Liver (tissue), 9 donors: Measurements from ENCODE around the gene ITGA2. TPM values are rescaled to one million over a fixed set of nuclear protein-coding genes. Genes with fewer than 3 reads are reported as not detected.

Experiments used
- DNase-seq: peaks from one replicate; pipeline ENCODE4 v3.0.0-alpha.2; 2017; ENCODE audit warnings: low spot score
- H3K27ac ChIP-seq, 2 donors: one replicate each; pipeline ENCODE4 v1.7.0; 2013; ENCODE audit warnings: inconsistent platforms in 2 of 2, low read length in 2 of 2, control low read depth in 1 of 2, low read depth in 1 of 2, mild to moderate bottlenecking in 1 of 2
- H3K27me3 ChIP-seq, 4 donors: one replicate each; pipeline versions ENCODE4 v1.6.1 to v1.7.0; 2013; ENCODE audit warnings: low read length in 3 of 4, inconsistent platforms in 1 of 4, mild to moderate bottlenecking in 1 of 4, moderate library complexity in 1 of 4; ENCODE audit not compliant: control insufficient read depth in 4 of 4, insufficient read depth in 4 of 4
- H3K36me3 ChIP-seq, 4 donors: one replicate each; pipeline versions ENCODE4 v1.6.1 to v1.7.0; 2013; ENCODE audit warnings: low read length in 3 of 4, mild to moderate bottlenecking in 3 of 4, low read depth in 1 of 4, moderate library complexity in 1 of 4; ENCODE audit not compliant: control insufficient read depth in 4 of 4, insufficient read depth in 3 of 4
- H3K4me1 ChIP-seq, 4 donors: one replicate each; pipeline versions ENCODE4 v1.6.1 to v1.7.0; 2013; ENCODE audit warnings: low read length in 3 of 4, mild to moderate bottlenecking in 3 of 4, moderate library complexity in 1 of 4; ENCODE audit not compliant: control insufficient read depth in 4 of 4, insufficient read depth in 4 of 4
- H3K4me3 ChIP-seq, 3 donors: one replicate each; pipeline versions ENCODE4 v1.6.1 to v1.7.0; 2013; ENCODE audit warnings: low read length in 3 of 3, control low read depth in 1 of 3, low read depth in 1 of 3, mild to moderate bottlenecking in 1 of 3
- H3K9ac ChIP-seq, 2 donors: one replicate each; pipeline ENCODE4 v1.7.0; 2013; ENCODE audit warnings: low read length in 2 of 2, mild to moderate bottlenecking in 2 of 2, moderate library complexity in 2 of 2, control low read depth in 1 of 2, low read depth in 1 of 2
- H3K9me3 ChIP-seq, 4 donors: one replicate each; pipeline versions ENCODE4 v1.6.1 to v1.7.0; 2013; ENCODE audit warnings: low read length in 3 of 4; ENCODE audit not compliant: control insufficient read depth in 4 of 4
- CTCF ChIP-seq: fragments of 150-350 bp; IDR thresholded peaks from 2 replicates; pipeline ENCODE4 v1.5.1; 2017; ENCODE audit warnings: improper control_type of control experiment, low read depth, low read length; ENCODE audit not compliant: missing input control
- FOXA1 ChIP-seq: IDR thresholded peaks from 2 replicates; pipeline ENCODE4 v1.6.1; 2016; ENCODE audit warnings: antibody characterized with exemption
- FOXA2 ChIP-seq: IDR thresholded peaks from 2 replicates; pipeline ENCODE4 v1.6.1; 2016; ENCODE audit warnings: antibody characterized with exemption
- GABPA ChIP-seq, 2 donors: IDR thresholded peaks in 1 of 2; conservative IDR thresholded peaks in 1 of 2; 2 replicates each; pipeline ENCODE4 v1.6.1; 2016; ENCODE audit warnings: antibody characterized with exemption in 2 of 2, mild to moderate bottlenecking in 1 of 2, moderate library complexity in 1 of 2
- JUND ChIP-seq, 2 donors: IDR thresholded peaks; 2 replicates each; pipeline ENCODE4 v1.6.1; 2016; ENCODE audit warnings: antibody characterized with exemption in 2 of 2
- NR2F2 ChIP-seq: IDR thresholded peaks from 2 replicates; pipeline ENCODE4 v1.6.1; 2016; ENCODE audit warnings: antibody characterized with exemption
- RXRA ChIP-seq, 2 donors: IDR thresholded peaks; 2 replicates each; pipeline ENCODE4 v1.6.1; 2017 to 2018; ENCODE audit warnings: antibody characterized with exemption in 2 of 2, mild to moderate bottlenecking in 1 of 2
- SP1 ChIP-seq: IDR thresholded peaks from 2 replicates; pipeline ENCODE4 v1.6.1; 2018; ENCODE audit warnings: antibody characterized with exemption, mild to moderate bottlenecking
- ZBTB33 ChIP-seq: IDR thresholded peaks from 2 replicates; pipeline ENCODE4 v1.6.1; 2016; ENCODE audit warnings: antibody characterized with exemption
- WGBS: extraction: QIAGEN DNeasy Blood & Tissue Kit; methylation state at CpG from one replicate; pipeline ENCODE4 v1.1.7; 2013; 5-methylcytosine and 5-hydroxymethylcytosine counted together
- polyA plus RNA-seq, 2 donors: library from polyadenylated mRNA; stranded (reverse) in 1 of 2; unstranded in 1 of 2; fragments of 200-250 nt in 1 of 2; fragments of >200 nt in 1 of 2; fragmentation: Nextera tagmentation in 1 of 2; extraction: Ambion mirVana in 1 of 2; gene quantifications; one replicate each; pipeline versions ENCODE4 v1.2.1 to v1.2.3, GENCODE V29; 2013 to 2015
- total RNA-seq, 2 donors: library from RNA; depleted of rRNA; stranded (reverse); fragments of >200 nt; gene quantifications; one replicate each; pipeline ENCODE4 v1.2.3, GENCODE V29; 2014
- TF ChIP-seq, protein P1 (sequence below): IDR thresholded peaks from 2 replicates; pipeline ENCODE4 v1.6.1; 2016; ENCODE audit warnings: antibody characterized with exemption
- TF ChIP-seq, protein P2 (sequence below): IDR thresholded peaks from 2 replicates; pipeline ENCODE4 v1.6.1; 2016; ENCODE audit warnings: antibody characterized with exemption
- donor health status: healthy.
- donor health status: healthy.
- donor health status: healthy.
- donor health status: healthy.
- donor health status: healthy.

The ITGA2 gene
- total and polyA plus RNA-seq, 4 donors, result 0.12 to 0.61 (median 0.33) TPM

- no peak for TF ChIP-seq CTCF
- TF ChIP-seq, protein P1, sequence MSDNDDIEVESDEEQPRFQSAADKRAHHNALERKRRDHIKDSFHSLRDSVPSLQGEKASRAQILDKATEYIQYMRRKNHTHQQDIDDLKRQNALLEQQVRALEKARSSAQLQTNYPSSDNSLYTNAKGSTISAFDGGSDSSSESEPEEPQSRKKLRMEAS, result no peak
- TF ChIP-seq, protein P2, sequence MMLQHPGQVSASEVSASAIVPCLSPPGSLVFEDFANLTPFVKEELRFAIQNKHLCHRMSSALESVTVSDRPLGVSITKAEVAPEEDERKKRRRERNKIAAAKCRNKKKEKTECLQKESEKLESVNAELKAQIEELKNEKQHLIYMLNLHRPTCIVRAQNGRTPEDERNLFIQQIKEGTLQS, result no peak
These were observed 98.0 kb downstream of the ITGA2 start (continued) for GRCh38 chr5:53087171-53087570.

GRCh38 chr5:53087621-53088121, 98.5 kb downstream of the ITGA2 start:
- Histone ChIP-seq H3K9ac (no peak overlapping the region), H3K36me3 (no peaks in the 10 kb centered on the region), H3K9me3 (no peaks in the 10 kb centered on the region), H3K4me1 (no peaks in the 10 kb centered on the region), H3K4me3 (no peak overlapping the region), H3K27me3 (no peaks in the 10 kb centered on the region), H3K27ac (no peak overlapping the region)
- TF ChIP-seq SP1, result no peak
- DNase-seq, result no peak
- 99% methylated on average over 1 of the region's 1 CpG for WGBS

GRCh38 chr5:53089481-53089991, 100.4 kb downstream of the ITGA2 start:
- H3K4me1 ChIP-seq, result no peaks in the 10 kb centered on the region
- H3K9me3 ChIP-seq, result no peaks in the 10 kb centered on the region
- WGBS, result 88% methylated on average over 4 of the region's 4 CpGs
- TF ChIP-seq NR2F2 (no peak), JUND (IDR thresholded peaks at IDR 0.05) (no peak), GABPA (IDR thresholded peaks at IDR 0.05 in 1 of 2, conservative IDR thresholded peaks at IDR 0.05 in 1 of 2) (no peak), FOXA1 (no peak), ZBTB33 (no peak)
- TF ChIP-seq, protein P2, result no peak
- H3K36me3 ChIP-seq, result no peaks in the 10 kb centered on the region
- no peaks in the 10 kb centered on the region for H3K27me3 ChIP-seq
- no peak overlapping the region for H3K27ac ChIP-seq
- no peak overlapping the region for H3K9ac ChIP-seq
- H3K4me3 ChIP-seq, result no peak overlapping the region
- no peak for DNase-seq

GRCh38 chr5:53090229-53090628, 101.1 kb downstream of the ITGA2 start:
- no peaks in the 10 kb centered on the region for H3K27me3 ChIP-seq
- WGBS, result 93% methylated on average over 5 of the region's 5 CpGs
- H3K9ac ChIP-seq, result no peak overlapping the region
- TF ChIP-seq ZBTB33 (no peak), FOXA1 (no peak), FOXA2 (no peak), JUND (IDR thresholded peaks at IDR 0.05) (no peak), RXRA (IDR thresholded peaks at IDR 0.05) (no peak)
- H3K36me3 ChIP-seq, result peaks cover 0 to 1% (median 0%) of the 10 kb centered on the region in 4 donors
- no peak for DNase-seq
- no peaks in the 10 kb centered on the region for H3K4me1 ChIP-seq
- no peaks in the 10 kb centered on the region for H3K9me3 ChIP-seq
- no peak overlapping the region for H3K27ac ChIP-seq
- no peak overlapping the region for H3K4me3 ChIP-seq
